Ectodermal cell (in vitro differentiated cells): Measurements from ENCODE around the gene SLC25A4. TPM values are rescaled to one million over a fixed set of nuclear protein-coding genes. Genes with fewer than 3 reads are reported as not detected.

Experiments
- H3K27ac ChIP-seq: 2 replicates; pipeline ENCODE4 v1.7.0; 2013; ENCODE audit warnings: mild to moderate bottlenecking, low read depth, low read length; ENCODE audit not compliant: insufficient read depth, poor library complexity, severe bottlenecking
- H3K27me3 ChIP-seq: 2 replicates; pipeline ENCODE4 v1.7.0; 2013; ENCODE audit warnings: mild to moderate bottlenecking, low read length; ENCODE audit not compliant: insufficient read depth, control insufficient read depth, poor library complexity, severe bottlenecking
- H3K36me3 ChIP-seq: one replicate; pipeline ENCODE4 v1.7.0; 2013; ENCODE audit warnings: low read length; ENCODE audit not compliant: control insufficient read depth, insufficient read depth
- H3K4me1 ChIP-seq: one replicate; pipeline ENCODE4 v1.7.0; 2013; ENCODE audit warnings: low read length; ENCODE audit not compliant: control insufficient read depth, insufficient read depth
- H3K4me3 ChIP-seq: 2 replicates; pipeline ENCODE4 v1.7.0; 2013; ENCODE audit warnings: low read depth, low read length, control low read depth; ENCODE audit not compliant: insufficient read depth
- H3K9me3 ChIP-seq: 2 replicates; pipeline ENCODE4 v1.7.0; 2013; ENCODE audit warnings: mild to moderate bottlenecking, low read length, moderate library complexity; ENCODE audit not compliant: control insufficient read depth
- WGBS, 2 experiments: methylation state at CpG; one replicate each; pipeline ENCODE4 v1.1.7; 2013; ENCODE audit warnings: missing lambda C conversion rate in 2 of 2; 5-methylcytosine and 5-hydroxymethylcytosine counted together
- polyA plus RNA-seq, 4 experiments: library from polyadenylated mRNA; stranded (reverse); fragments of 50-300 nt; gene quantifications; one replicate each; pipeline ENCODE4 v1.2.3, GENCODE V29; 2013

The SLC25A4 gene
- polyA plus RNA-seq (2013, experiment 1 of 4): 26.9 TPM
- polyA plus RNA-seq (2013, experiment 2 of 4): 29.4 TPM
- 24.4 TPM for polyA plus RNA-seq (2013, experiment 3 of 4)
- polyA plus RNA-seq (2013, experiment 4 of 4): 29.3 TPM

DNA sequence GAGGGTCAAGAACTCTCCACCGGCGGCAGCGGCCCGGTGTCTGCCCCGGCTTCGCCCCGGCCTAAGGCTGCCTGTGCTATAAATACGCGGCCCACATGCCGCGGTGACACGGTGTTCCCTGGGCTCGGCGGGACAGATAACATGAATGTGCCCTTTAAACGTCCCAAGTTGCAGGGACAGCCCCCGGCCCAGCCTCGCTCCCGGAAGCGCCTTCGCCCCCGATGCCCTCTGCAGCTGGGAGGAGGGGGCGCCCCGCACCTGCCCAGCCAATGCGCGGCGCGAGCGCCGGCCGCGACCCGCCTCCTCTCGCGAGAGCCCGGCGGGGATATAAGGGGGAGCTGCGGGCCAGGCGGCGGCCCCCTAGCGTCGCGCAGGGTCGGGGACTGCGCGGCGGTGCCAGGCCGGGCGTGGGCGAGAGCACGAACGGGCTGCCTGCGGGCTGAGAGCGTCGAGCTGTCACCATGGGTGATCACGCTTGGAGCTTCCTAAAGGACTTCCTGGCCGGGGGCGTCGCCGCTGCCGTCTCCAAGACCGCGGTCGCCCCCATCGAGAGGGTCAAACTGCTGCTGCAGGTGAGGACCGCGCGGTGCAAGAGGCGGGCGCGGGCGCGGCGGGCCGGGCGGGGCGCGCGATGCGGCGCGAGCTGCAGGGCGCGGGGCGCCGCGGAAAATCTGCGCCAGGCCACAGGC is at the start of gene SLC25A4:
TSS of gene SLC25A4 (plus strand) at position 355 of the 689 bp plus-strand sequence. CDS start at position 462, 107 bp downstream.
- H3K27me3 ChIP-seq: peaks cover 3% of the 10 kb centered on the region
- WGBS, 2 experiments: 0 to 1% methylated on average over 87 of the region's 87 CpGs
- H3K4me3 ChIP-seq: peak within 1 kb of the TSS; percentile 74
- H3K4me1 ChIP-seq: peaks cover 19% of the 10 kb centered on the region
- no peaks in the 10 kb centered on the region for H3K36me3 ChIP-seq
- no peaks in the 10 kb centered on the region for H3K9me3 ChIP-seq
- H3K27ac ChIP-seq: no peak within 1 kb of the TSS

DNA sequence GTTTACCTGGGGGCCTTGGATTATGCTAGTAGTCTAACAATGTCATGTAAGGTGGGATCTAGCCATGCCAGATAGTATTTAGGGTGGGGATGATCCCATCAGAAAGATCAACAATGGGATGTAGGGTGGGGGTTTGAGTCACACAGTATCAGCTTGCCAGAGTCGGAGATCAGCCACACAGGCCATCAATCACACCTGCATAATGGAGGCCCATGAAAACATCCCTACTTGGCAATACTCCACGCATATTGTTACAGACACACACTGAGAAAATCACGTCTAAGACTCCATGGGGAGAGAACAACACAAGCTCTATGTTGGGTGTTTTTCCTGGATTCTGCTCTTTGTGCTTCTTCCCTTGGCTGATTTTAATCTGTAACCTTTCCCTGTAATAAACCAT is 49.5 kb upstream of the SLC25A4 start:
- no peak overlapping the region for H3K4me3 ChIP-seq
- H3K27ac ChIP-seq: no peak overlapping the region
- H3K27me3 ChIP-seq: no peaks in the 10 kb centered on the region
- H3K4me1 ChIP-seq: peaks cover 9% of the 10 kb centered on the region
- 78 to 82% methylated on average over 3 of the region's 3 CpGs for WGBS, 2 experiments
- no peaks in the 10 kb centered on the region for H3K36me3 ChIP-seq
- no peaks in the 10 kb centered on the region for H3K9me3 ChIP-seq

DNA sequence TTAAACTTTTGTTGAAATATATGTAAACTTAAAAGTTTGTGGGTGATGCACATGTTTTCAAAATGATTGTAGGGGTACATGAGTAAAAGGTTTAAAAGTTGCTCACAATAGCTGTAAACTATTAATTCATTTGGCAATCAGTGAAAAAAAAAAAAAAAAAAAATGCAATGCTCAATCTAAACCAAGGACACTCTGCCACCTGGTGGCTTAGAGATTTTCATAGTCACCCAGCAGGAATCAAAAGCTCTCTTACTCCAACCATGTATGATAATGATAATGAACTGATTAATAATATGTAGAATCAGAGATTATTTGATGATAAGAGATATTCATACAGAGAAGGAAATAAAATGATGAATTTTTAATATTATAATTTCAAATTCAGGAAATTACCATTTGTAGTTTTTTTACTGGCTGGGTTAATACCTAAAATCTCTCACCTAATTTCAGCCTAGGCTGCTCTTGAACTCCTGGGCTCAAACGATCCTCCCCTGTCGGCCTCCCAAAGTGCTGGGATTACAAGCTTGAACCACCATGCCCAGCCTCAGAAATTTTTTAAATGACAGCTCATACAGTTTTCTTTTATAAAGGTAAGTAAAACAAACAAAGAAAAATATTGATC is 46.9 kb upstream of the SLC25A4 start:
- Histone ChIP-seq H3K4me3 (no peak overlapping the region), H3K27ac (no peak overlapping the region), H3K27me3 (no peaks in the 10 kb centered on the region), H3K36me3 (no peaks in the 10 kb centered on the region), H3K4me1 (no peaks in the 10 kb centered on the region), H3K9me3 (no peaks in the 10 kb centered on the region)
- 52 to 59% methylated on average over 2 of the region's 2 CpGs for WGBS, 2 experiments

DNA sequence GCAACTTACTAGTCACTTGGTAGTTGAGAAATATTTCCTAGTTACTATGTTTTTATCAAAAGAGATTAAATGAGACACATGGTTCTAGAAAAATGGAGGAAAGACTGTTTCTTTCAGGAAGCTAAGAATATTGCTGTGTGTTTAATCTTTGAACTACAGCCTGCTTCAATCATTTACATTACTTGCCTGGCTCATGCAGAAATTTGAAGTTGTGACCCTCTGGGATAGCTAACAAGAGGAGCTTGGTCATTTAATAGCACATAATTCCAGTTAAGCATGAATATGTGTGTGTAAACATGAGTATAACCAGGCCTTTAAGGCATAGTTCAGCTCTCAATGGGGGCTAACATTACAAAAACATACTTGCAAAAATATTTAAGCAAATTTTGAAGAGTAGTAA is 44.6 kb upstream of the SLC25A4 start:
- Histone ChIP-seq H3K36me3 (no peaks in the 10 kb centered on the region), H3K4me3 (no peak overlapping the region), H3K27me3 (no peaks in the 10 kb centered on the region), H3K4me1 (no peaks in the 10 kb centered on the region), H3K27ac (no peak overlapping the region), H3K9me3 (no peaks in the 10 kb centered on the region)

DNA sequence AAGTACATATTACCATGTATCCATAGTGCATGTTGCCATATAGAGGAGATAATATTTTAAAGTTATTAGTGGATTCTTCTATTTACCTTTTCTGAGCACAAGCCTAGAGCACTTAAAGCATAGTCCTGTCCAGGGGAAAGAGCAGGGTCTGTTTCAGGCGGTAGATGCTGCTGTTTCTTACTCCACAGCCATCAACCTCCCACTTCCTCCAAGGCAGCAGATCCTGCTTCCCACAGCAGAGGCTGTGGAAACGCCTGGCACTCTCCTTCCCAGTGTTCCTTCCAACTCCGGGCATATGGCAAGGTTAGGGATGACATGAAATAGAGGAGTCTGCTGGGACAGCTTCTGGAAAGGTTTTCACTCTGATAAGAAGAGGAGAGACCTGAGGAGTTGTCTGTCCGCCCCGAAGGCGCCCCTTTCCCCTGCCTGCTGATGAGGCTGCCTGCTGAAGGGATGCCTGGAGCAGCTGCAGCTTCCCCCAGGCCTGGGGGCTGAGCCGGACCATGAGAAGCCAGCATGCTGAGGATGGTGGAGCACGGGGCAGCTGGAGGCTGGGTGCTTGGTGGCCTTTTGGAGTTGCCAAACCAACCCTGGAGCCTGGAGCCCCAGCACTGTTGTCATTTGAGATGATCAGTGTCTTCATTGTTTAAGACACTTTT is 43.9 kb upstream of the SLC25A4 start:
- no peak overlapping the region for H3K27ac ChIP-seq
- H3K27me3 ChIP-seq: no peaks in the 10 kb centered on the region
- H3K9me3 ChIP-seq: no peaks in the 10 kb centered on the region
- H3K36me3 ChIP-seq: no peaks in the 10 kb centered on the region
- no peaks in the 10 kb centered on the region for H3K4me1 ChIP-seq
- 69 to 71% methylated on average over 8 of the region's 8 CpGs for WGBS, 2 experiments
- no peak overlapping the region for H3K4me3 ChIP-seq

DNA sequence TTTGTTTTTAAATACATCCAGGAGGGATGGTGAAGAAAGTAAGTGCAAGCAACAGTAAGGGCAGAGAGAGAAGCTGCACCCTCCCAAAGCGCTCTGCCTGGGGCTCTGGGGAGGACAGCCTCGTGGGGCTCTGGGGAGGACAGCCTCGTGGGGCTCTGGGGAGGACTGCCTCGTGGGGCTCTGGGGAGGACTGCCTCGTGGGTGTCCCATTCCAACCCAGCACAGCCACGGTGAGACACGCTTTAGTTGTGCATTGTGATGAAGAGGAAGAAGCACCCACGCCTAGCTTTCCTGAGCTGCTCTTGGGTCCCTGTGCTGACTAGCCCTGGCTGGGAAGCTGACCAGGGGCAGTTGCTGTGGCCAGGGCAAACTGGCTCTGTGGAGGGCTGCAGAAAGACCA is 43.1 kb upstream of the SLC25A4 start:
- WGBS, 2 experiments: 90 to 95% methylated on average over 8 of the region's 8 CpGs
- H3K9me3 ChIP-seq: no peaks in the 10 kb centered on the region
- no peaks in the 10 kb centered on the region for H3K4me1 ChIP-seq
- H3K27ac ChIP-seq: no peak overlapping the region
- H3K4me3 ChIP-seq: no peak overlapping the region
- H3K27me3 ChIP-seq: no peaks in the 10 kb centered on the region
- no peaks in the 10 kb centered on the region for H3K36me3 ChIP-seq

DNA sequence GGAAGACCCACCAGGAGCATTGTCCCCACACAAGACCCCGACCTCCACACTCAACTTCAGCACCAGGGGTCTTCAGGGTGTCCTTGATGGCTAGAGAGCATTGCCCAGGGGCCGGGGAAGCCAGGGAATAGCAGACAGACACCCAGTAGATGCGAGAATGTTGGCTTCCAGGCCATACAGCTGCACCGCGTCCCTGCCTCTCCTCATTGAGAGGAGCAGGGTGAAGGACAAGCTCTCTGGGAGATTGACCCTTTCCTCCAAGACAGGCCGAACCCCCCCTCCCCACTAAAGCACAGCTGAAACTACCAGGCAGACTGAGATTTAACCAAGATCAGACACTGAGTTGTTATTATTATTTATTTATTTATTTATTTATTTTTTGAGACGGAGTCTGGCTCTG is 42.6 kb upstream of the SLC25A4 start:
- WGBS, 2 experiments: 90 to 95% methylated on average over 7 of the region's 7 CpGs
- no peak overlapping the region for H3K27ac ChIP-seq
- no peaks in the 10 kb centered on the region for H3K9me3 ChIP-seq
- no peaks in the 10 kb centered on the region for H3K4me1 ChIP-seq
- no peaks in the 10 kb centered on the region for H3K27me3 ChIP-seq
- H3K4me3 ChIP-seq: no peak overlapping the region
- H3K36me3 ChIP-seq: no peaks in the 10 kb centered on the region

DNA sequence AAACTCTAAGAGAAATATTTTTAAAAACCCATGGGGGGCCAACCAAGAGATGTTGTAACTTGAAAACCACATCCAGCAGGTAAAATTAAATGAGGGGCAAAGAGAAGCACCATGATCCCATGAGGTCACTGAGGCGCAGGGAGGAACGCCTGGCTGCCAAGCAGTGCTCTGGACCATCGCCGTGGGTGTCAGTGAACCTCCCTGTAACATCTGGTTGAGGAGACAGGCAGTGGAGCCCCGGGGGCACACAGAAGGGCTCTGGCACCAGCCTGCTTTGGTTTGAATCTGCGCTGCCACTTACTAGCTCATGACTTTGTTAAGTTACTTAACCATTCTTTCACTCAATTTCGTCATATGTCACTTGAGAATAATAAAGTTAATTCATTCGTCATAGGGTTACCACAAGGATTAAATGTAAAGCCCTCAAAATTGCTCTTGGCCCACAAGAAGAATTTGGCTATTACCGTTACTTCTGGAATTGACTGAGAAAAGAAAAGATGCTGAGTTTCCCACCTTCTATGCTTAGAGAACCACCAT is 41.6 kb upstream of the SLC25A4 start:
- Histone ChIP-seq H3K27ac (no peak overlapping the region), H3K27me3 (no peaks in the 10 kb centered on the region), H3K9me3 (no peaks in the 10 kb centered on the region), H3K4me3 (no peak overlapping the region), H3K4me1 (no peaks in the 10 kb centered on the region), H3K36me3 (no peaks in the 10 kb centered on the region)
- WGBS, 2 experiments: 96 to 97% methylated on average over 9 of the region's 9 CpGs

DNA sequence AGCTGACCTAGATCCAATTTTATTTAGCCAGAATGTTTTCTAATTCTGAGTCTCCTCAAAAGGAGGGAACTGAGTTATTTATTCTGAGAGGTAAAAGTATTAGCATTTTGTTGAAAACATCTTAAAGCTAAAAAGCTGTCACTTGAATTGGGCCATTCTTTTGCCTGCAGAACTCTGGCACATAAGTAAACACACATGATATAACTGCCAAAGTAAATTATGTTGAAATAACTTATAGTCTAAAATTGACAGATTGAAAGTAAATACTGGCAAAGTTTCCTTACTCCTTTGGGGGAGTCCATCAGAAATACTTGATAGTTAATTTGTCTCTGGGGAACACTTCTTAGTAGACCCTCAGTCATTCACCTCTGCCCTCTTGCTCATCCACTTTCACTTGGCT is 38.3 kb upstream of the SLC25A4 start:
- no peaks in the 10 kb centered on the region for H3K9me3 ChIP-seq
- H3K27ac ChIP-seq: no peak overlapping the region
- no peaks in the 10 kb centered on the region for H3K4me1 ChIP-seq
- no peaks in the 10 kb centered on the region for H3K27me3 ChIP-seq
- no peak overlapping the region for H3K4me3 ChIP-seq
- no peaks in the 10 kb centered on the region for H3K36me3 ChIP-seq

DNA sequence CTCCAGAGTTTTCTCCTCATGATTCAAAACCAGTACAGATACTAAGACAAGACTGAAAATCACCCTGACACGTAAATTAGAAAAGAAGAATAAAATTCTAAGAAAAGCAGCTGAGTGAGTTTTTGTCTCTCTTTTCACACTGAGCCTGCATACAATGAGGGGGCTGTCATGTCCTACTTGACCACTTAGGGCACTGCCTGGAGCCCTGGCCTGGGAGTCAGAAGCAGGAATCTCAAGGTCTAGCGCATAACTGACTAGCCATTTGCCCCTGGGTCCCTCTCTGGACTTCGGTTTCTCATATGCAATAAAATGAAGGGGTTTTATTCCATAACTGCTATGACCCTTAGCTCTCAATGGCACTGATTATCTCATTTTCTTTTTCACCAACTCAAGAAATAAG is 36.7 kb upstream of the SLC25A4 start:
- Histone ChIP-seq H3K4me3 (no peak overlapping the region), H3K36me3 (no peaks in the 10 kb centered on the region)
- 85 to 87% methylated on average over 3 of the region's 3 CpGs for WGBS, 2 experiments

More for the DNA sequence above, 36.7 kb upstream of the SLC25A4 start:
- H3K9me3 ChIP-seq: no peaks in the 10 kb centered on the region
- H3K27me3 ChIP-seq: no peaks in the 10 kb centered on the region
- H3K4me1 ChIP-seq: no peaks in the 10 kb centered on the region
- H3K27ac ChIP-seq: no peak overlapping the region
